Tibial nerve (tissue), 4 donors: ENCODE data around the gene SPAG9. TPM values are rescaled to one million over a fixed set of nuclear protein-coding genes. Genes with fewer than 3 reads are reported as not detected.

Experiments
- DNase-seq, 2 donors: peaks; one replicate each; pipeline ENCODE4 v3.0.0-alpha.2; 2019; ENCODE audit warnings: low spot score in 2 of 2
- H3K27ac ChIP-seq, 4 donors: fragments of 200-600 bp; sonication (generic) in 3 of 4; one replicate each; pipeline ENCODE4 v1.5.1; 2017 to 2019; ENCODE audit warnings: mild to moderate bottlenecking in 1 of 4
- H3K27me3 ChIP-seq, 2 donors: fragments of 200-600 bp; sonication (generic) in 1 of 2; one replicate each; pipeline versions ENCODE4 v1.5.1 to v1.6.0; 2017 to 2019
- H3K36me3 ChIP-seq, 3 donors: fragments of 200-600 bp; sonication (generic); one replicate each; pipeline ENCODE4 v1.5.1; 2018 to 2019
- H3K4me1 ChIP-seq, 4 donors: fragments of 200-600 bp; sonication (generic) in 3 of 4; one replicate each; pipeline ENCODE4 v1.5.1; 2017 to 2019
- H3K4me3 ChIP-seq, 4 donors: fragments of 200-600 bp; sonication (generic) in 3 of 4; one replicate each; pipeline ENCODE4 v1.5.1; 2017 to 2019; ENCODE audit warnings: mild to moderate bottlenecking in 1 of 4, moderate library complexity in 1 of 4
- H3K9me3 ChIP-seq, 4 donors: fragments of 200-600 bp; sonication (generic) in 3 of 4; one replicate each; pipeline ENCODE4 v1.5.1; 2017 to 2019
- EP300 ChIP-seq, 2 donors: sonication (generic); formaldehyde crosslinking; IDR thresholded peaks; one replicate each; pipeline ENCODE4 v1.6.1; 2017; ENCODE audit warnings: antibody characterized with exemption in 2 of 2, mild to moderate bottlenecking in 1 of 2
- POLR2A ChIP-seq, 2 donors: fragments of 450-650 bp; IDR thresholded peaks; one replicate each; pipeline ENCODE4 v1.6.1; 2017; ENCODE audit warnings: antibody characterized with exemption in 2 of 2, mild to moderate bottlenecking in 2 of 2, moderate library complexity in 2 of 2
- WGBS, 2 donors: methylation state at CpG; one replicate each; pipeline ENCODE4 v1.1.5; 2018; 5-methylcytosine and 5-hydroxymethylcytosine counted together
- total RNA-seq, 4 donors: library from RNA; depleted of rRNA; stranded (reverse); fragments of >200 nt; gene quantifications; one replicate each; pipeline ENCODE4 v1.1.0, GENCODE V29; 2016
- TF ChIP-seq, protein P1 (sequence below), 5 experiments: fragments of 200-600 bp in 3 of 5; fragments of 450-650 bp in 2 of 5; sonication (generic) in 3 of 5; IDR thresholded peaks; one replicate each; pipeline ENCODE4 v1.5.1; 2016 to 2019; ENCODE audit warnings: antibody characterized with exemption in 5 of 5, mild to moderate bottlenecking in 3 of 5, moderate library complexity in 2 of 5

Gene SPAG9
- total RNA-seq, 4 donors from 2014 or later: 145 to 199 (median 165) TPM

DNA sequence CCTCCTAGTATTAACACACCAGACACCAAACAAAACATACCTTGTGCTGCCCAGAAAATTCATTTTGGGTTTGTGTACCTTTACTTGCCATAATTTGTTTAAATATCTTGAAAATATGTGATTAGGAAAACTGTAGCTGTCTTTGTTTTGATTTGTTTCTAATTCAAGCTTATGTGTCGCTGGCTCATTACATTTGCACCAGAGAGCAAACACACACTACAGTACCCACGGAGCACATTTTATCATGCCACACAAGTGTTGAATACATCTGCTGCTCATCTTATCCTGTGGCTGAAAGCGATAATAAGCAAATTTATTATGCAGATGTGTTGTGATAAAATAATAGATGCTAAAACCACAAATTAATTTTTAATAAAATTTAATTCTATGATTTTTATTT, 63.1 kb downstream of the SPAG9 start:
- Histone ChIP-seq H3K27me3 (no peaks in the 10 kb centered on the region), H3K9me3 (no peaks in the 10 kb centered on the region), H3K36me3 (no peaks in the 10 kb centered on the region), H3K4me3 (no peak overlapping the region), H3K4me1 (peaks cover 3 to 55% (median 26%) of the 10 kb centered on the region in 4 donors), H3K27ac (peak overlapping the region; percentile 23 to 85 (median 72))
- 50 to 53% methylated on average over 3 of the region's 3 CpGs for WGBS, 2 donors
- DNase-seq: no peak
- TF ChIP-seq EP300 (IDR thresholded peaks at IDR 0.05) (no peak), POLR2A (IDR thresholded peaks at IDR 0.05) (no peak)
- TF ChIP-seq, protein P1, sequence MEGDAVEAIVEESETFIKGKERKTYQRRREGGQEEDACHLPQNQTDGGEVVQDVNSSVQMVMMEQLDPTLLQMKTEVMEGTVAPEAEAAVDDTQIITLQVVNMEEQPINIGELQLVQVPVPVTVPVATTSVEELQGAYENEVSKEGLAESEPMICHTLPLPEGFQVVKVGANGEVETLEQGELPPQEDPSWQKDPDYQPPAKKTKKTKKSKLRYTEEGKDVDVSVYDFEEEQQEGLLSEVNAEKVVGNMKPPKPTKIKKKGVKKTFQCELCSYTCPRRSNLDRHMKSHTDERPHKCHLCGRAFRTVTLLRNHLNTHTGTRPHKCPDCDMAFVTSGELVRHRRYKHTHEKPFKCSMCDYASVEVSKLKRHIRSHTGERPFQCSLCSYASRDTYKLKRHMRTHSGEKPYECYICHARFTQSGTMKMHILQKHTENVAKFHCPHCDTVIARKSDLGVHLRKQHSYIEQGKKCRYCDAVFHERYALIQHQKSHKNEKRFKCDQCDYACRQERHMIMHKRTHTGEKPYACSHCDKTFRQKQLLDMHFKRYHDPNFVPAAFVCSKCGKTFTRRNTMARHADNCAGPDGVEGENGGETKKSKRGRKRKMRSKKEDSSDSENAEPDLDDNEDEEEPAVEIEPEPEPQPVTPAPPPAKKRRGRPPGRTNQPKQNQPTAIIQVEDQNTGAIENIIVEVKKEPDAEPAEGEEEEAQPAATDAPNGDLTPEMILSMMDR (IDR thresholded peaks at IDR 0.05): no peak

GRCh38 chr17:51056813-51057510, 63.7 kb downstream of the SPAG9 start:
- Histone ChIP-seq H3K9me3 (no peaks in the 10 kb centered on the region), H3K4me1 (peaks cover 3 to 55% (median 26%) of the 10 kb centered on the region in 4 donors), H3K4me3 (no peak overlapping the region), H3K27ac (peak overlapping the region; percentile 23 to 85 (median 72)), H3K36me3 (no peaks in the 10 kb centered on the region), H3K27me3 (no peaks in the 10 kb centered on the region)
- WGBS, 2 donors: 0 to 29% methylated on average over 1 of the region's 1 CpG
- TF ChIP-seq EP300 (IDR thresholded peaks at IDR 0.05): peak in 1 of 2 donors; percentile 32
- no peak for TF ChIP-seq POLR2A (IDR thresholded peaks at IDR 0.05)
- TF ChIP-seq, protein P1 (IDR thresholded peaks at IDR 0.05): peak; percentile 38 to 65 (median 48)
- DNase-seq: peak in 1 of 2 donors; percentile 77

- Histone ChIP-seq H3K36me3 (no peaks in the 10 kb centered on the region), H3K27me3 (no peaks in the 10 kb centered on the region), H3K27ac (peak overlapping the region in 1 of 4 donors; percentile 85), H3K4me3 (no peak overlapping the region), H3K4me1 (peaks cover 3 to 51% (median 29%) of the 10 kb centered on the region in 4 donors), H3K9me3 (no peaks in the 10 kb centered on the region)
- 90 to 92% methylated on average over 4 of the region's 4 CpGs for WGBS, 2 donors
- TF ChIP-seq, protein P1 (IDR thresholded peaks at IDR 0.05): no peak
- TF ChIP-seq EP300 (IDR thresholded peaks at IDR 0.05) (no peak), POLR2A (IDR thresholded peaks at IDR 0.05) (no peak)
- DNase-seq: no peak
Observed at GRCh38 chr17:51054748-51055147, 65.9 kb downstream of the SPAG9 start.

DNA sequence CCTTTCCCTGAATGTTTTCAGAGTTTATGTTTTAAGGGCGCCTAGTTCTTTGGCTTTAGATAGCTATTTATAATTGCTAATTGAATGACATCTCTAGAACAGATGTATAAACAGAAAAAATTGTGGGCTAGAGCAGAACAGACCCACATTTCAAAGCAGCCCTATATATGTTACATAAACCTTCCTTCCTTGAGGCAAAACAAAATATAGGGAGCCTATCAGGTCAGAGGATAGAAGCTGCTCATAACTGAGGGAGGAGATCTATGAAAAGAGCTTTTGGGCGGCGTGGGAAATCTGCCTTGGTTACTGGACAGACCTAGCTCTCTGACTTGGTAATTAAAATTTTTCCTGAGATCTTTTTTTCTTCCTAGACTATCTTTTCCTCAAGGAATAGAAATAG, 68.4 kb downstream of the SPAG9 start:
- Histone ChIP-seq H3K27ac (no peak overlapping the region), H3K36me3 (no peaks in the 10 kb centered on the region), H3K27me3 (no peaks in the 10 kb centered on the region), H3K4me1 (peaks cover 2 to 49% (median 19%) of the 10 kb centered on the region in 4 donors), H3K9me3 (no peaks in the 10 kb centered on the region), H3K4me3 (no peak overlapping the region)
- TF ChIP-seq, protein P1 (IDR thresholded peaks at IDR 0.05): no peak
- TF ChIP-seq POLR2A (IDR thresholded peaks at IDR 0.05): no peak
- TF ChIP-seq EP300 (IDR thresholded peaks at IDR 0.05): no peak
- no peak for DNase-seq
- 83 to 85% methylated on average over 3 of the region's 3 CpGs for WGBS, 2 donors

GRCh38 chr17:51050291-51051033, 70.2 kb downstream of the SPAG9 start:
- H3K4me1 ChIP-seq: peaks cover 0 to 43% (median 10%) of the 10 kb centered on the region in 4 donors
- H3K4me3 ChIP-seq: no peak overlapping the region
- H3K9me3 ChIP-seq: no peaks in the 10 kb centered on the region
- DNase-seq: no peak
- no peaks in the 10 kb centered on the region for H3K36me3 ChIP-seq
- TF ChIP-seq POLR2A (IDR thresholded peaks at IDR 0.05): no peak
- no peak for TF ChIP-seq EP300 (IDR thresholded peaks at IDR 0.05)
- TF ChIP-seq, protein P1 (IDR thresholded peaks at IDR 0.05): no peak
- WGBS, 2 donors: 66 to 77% methylated on average over 3 of the region's 3 CpGs
- H3K27me3 ChIP-seq: no peaks in the 10 kb centered on the region
- H3K27ac ChIP-seq: peak overlapping the region in 1 of 4 donors; percentile 13
